C4-2B (cell line): ENCODE results near the gene OR2L13.

Experiments used
- ZFX ChIP-seq: fragments of 450-650 bp; IDR thresholded peaks from 2 replicates; pipeline ENCODE4 v1.6.1; 2017
- TF ChIP-seq, protein P1 (sequence below): fragments of 450-650 bp; conservative IDR thresholded peaks from 2 replicates; pipeline ENCODE4 v1.5.1; 2017; ENCODE audit warnings: mild to moderate bottlenecking

DNA sequence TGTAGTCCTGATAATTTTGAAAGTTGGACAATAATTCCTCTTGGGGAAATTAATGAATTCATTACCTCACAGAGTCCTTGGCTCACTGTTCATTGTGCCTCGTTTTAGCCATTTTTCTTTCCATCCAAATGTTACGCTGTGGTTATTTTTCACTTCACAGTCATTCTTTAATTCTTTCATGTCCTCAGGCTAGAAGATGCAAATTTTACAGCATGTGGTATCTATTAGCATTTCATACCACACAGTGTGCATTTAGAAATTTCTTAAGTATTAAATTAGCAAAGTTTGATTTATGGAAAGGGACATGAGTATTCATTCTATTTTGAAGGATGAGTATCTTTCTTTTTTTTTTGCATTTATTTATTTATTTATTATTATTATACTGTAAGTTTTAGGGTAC is 29.9 kb upstream of the OR2L13 start:
- TF ChIP-seq, protein P1, sequence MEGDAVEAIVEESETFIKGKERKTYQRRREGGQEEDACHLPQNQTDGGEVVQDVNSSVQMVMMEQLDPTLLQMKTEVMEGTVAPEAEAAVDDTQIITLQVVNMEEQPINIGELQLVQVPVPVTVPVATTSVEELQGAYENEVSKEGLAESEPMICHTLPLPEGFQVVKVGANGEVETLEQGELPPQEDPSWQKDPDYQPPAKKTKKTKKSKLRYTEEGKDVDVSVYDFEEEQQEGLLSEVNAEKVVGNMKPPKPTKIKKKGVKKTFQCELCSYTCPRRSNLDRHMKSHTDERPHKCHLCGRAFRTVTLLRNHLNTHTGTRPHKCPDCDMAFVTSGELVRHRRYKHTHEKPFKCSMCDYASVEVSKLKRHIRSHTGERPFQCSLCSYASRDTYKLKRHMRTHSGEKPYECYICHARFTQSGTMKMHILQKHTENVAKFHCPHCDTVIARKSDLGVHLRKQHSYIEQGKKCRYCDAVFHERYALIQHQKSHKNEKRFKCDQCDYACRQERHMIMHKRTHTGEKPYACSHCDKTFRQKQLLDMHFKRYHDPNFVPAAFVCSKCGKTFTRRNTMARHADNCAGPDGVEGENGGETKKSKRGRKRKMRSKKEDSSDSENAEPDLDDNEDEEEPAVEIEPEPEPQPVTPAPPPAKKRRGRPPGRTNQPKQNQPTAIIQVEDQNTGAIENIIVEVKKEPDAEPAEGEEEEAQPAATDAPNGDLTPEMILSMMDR, result no peak; the same call in 1 of the 2 replicates
- no peak for TF ChIP-seq ZFX
